ENCODE measurements around the gene IGFBPL1. TPM values are rescaled to one million over a fixed set of nuclear protein-coding genes. Genes with fewer than 3 reads are reported as not detected.

IGFBPL1 gene
- total RNA-seq, 2 experiments from 2014 or later = not detected

GRCh38 chr9:38384990-38385848 lies 39.0 kb downstream of the IGFBPL1 start:
- ChIA-PET CTCF (ENCODE audit: unreplicated experiment) (no interaction called here), POLR2A (no interaction called here)
- Histone ChIP-seq H3K4me1 (ENCODE audit: insufficient read depth, low read length, poor library complexity, severe bottlenecking) (no peaks in the 10 kb centered on the region), H3K27ac (ENCODE audit: low read depth, low read length, poor library complexity, severe bottlenecking) (no peak overlapping the region), H3K36me3 (ENCODE audit: insufficient read depth, low read length) (no peaks in the 10 kb centered on the region), H3K4me2 (ENCODE audit: low read length) (no peak overlapping the region), H2AFZ (ENCODE audit: low read length) (no peak overlapping the region), H3K79me2 (ENCODE audit: insufficient read depth, low read depth, low read length) (no peaks in the 10 kb centered on the region), H3K9me2 (ENCODE audit: insufficient read depth, low read length) (no peaks in the 10 kb centered on the region), H3K4me3 (ENCODE audit: low read depth, low read length, poor library complexity, severe bottlenecking) (no peak overlapping the region), H3K9me3 (ENCODE audit: low read length) (no peaks in the 10 kb centered on the region), H4K20me1 (ENCODE audit: insufficient read depth, low read length) (no peaks in the 10 kb centered on the region)
- no peak for TF ChIP-seq CTCF (conservative IDR thresholded peaks at IDR 0.05; ENCODE audit: low read length)
- no peak for TF ChIP-seq EZH2phosphoT487 (IDR thresholded peaks at IDR 0.05; ENCODE audit: borderline replicate concordance, low read depth, low read length)
- no peak for DNase-seq (ENCODE audit: low spot score)
- intact Hi-C loops (cut with micrococcal nuclease; ENCODE audit: unreplicated experiment) = no loop called here
- no TSS peak for BruUV-seq (replicated peaks)

GRCh38 chr9:38382141-38382540 lies 42.1 kb downstream of the IGFBPL1 start:
- no peaks in the 10 kb centered on the region for H3K4me1 ChIP-seq (ENCODE audit: insufficient read depth, low read length, poor library complexity, severe bottlenecking)
- POLR2A ChIA-PET = no interaction called here
- no peaks in the 10 kb centered on the region for H3K36me3 ChIP-seq (ENCODE audit: insufficient read depth, low read length)
- DNase-seq (ENCODE audit: low spot score) = no peak
- H4K20me1 ChIP-seq (ENCODE audit: insufficient read depth, low read length) = no peaks in the 10 kb centered on the region
- no TSS peak for BruUV-seq (replicated peaks)
- no peaks in the 10 kb centered on the region for H3K79me2 ChIP-seq (ENCODE audit: insufficient read depth, low read depth, low read length)
- TF ChIP-seq CTCF (conservative IDR thresholded peaks at IDR 0.05; ENCODE audit: low read length) (no peak), EZH2phosphoT487 (IDR thresholded peaks at IDR 0.05; ENCODE audit: borderline replicate concordance, low read depth, low read length) (no peak)
- H3K27ac ChIP-seq (ENCODE audit: low read depth, low read length, poor library complexity, severe bottlenecking) = no peak overlapping the region
- no peak overlapping the region for H3K4me3 ChIP-seq (ENCODE audit: low read depth, low read length, poor library complexity, severe bottlenecking)
- H3K4me2 ChIP-seq (ENCODE audit: low read length) = no peak overlapping the region
- H3K9me3 ChIP-seq (ENCODE audit: low read length) = no peaks in the 10 kb centered on the region
- intact Hi-C loops (cut with micrococcal nuclease; ENCODE audit: unreplicated experiment) = no loop called here
- CTCF ChIA-PET (ENCODE audit: unreplicated experiment) = no interaction called here
- H3K9me2 ChIP-seq (ENCODE audit: insufficient read depth, low read length) = no peaks in the 10 kb centered on the region
- no peak overlapping the region for H2AFZ ChIP-seq (ENCODE audit: low read length)

- BruUV-seq (replicated peaks) = no TSS peak
- no peaks in the 10 kb centered on the region for H4K20me1 ChIP-seq (ENCODE audit: insufficient read depth, low read length)
- no peak overlapping the region for H3K4me2 ChIP-seq (ENCODE audit: low read length)
- no peaks in the 10 kb centered on the region for H3K4me1 ChIP-seq (ENCODE audit: insufficient read depth, low read length, poor library complexity, severe bottlenecking)
- POLR2A ChIA-PET = no interaction called here
- H3K79me2 ChIP-seq (ENCODE audit: insufficient read depth, low read depth, low read length) = no peaks in the 10 kb centered on the region
- DNase-seq (ENCODE audit: low spot score) = no peak
- no peak for TF ChIP-seq CTCF (conservative IDR thresholded peaks at IDR 0.05; ENCODE audit: low read length)
- no peak for TF ChIP-seq EZH2phosphoT487 (IDR thresholded peaks at IDR 0.05; ENCODE audit: borderline replicate concordance, low read depth, low read length)
- H2AFZ ChIP-seq (ENCODE audit: low read length) = no peak overlapping the region
- no peaks in the 10 kb centered on the region for H3K9me3 ChIP-seq (ENCODE audit: low read length)
- H3K36me3 ChIP-seq (ENCODE audit: insufficient read depth, low read length) = no peaks in the 10 kb centered on the region
- CTCF ChIA-PET (ENCODE audit: unreplicated experiment) = no interaction called here
- H3K9me2 ChIP-seq (ENCODE audit: insufficient read depth, low read length) = no peaks in the 10 kb centered on the region
- no peak overlapping the region for H3K4me3 ChIP-seq (ENCODE audit: low read depth, low read length, poor library complexity, severe bottlenecking)
- intact Hi-C loops (cut with micrococcal nuclease; ENCODE audit: unreplicated experiment) = no loop called here
- no peak overlapping the region for H3K27ac ChIP-seq (ENCODE audit: low read depth, low read length, poor library complexity, severe bottlenecking)
Observed at GRCh38 chr9:38380872-38381534, 43.3 kb downstream of the IGFBPL1 start.
